T-cell (primary cell): Measurements from ENCODE around the gene AGAP1. TPM values are rescaled to one million over a fixed set of nuclear protein-coding genes. Genes with fewer than 3 reads are reported as not detected.

ENCODE experiments used
- ATAC-seq, 4 experiments: fragments of 200-7000 bp in 3 of 4; fragments of 150-1000 bp in 1 of 4; cut with Tn5 transposase; replicated peaks in 1 of 4; 1 replicate in 3 of 4; 2 replicates in 1 of 4; pipeline ENCODE4 v1.10.0; 2021; ENCODE audit warnings: moderate library complexity in 3 of 4, mild to moderate bottlenecking in 2 of 4, moderate number of reproducible peaks in 1 of 4
- CTCF ChIA-PET, 2 donors: fragments of 300-600 bp; sonication (Branson Sonifier 250); formaldehyde crosslinking; loops; one replicate each; lab custom pipeline; 2022; ENCODE audit warnings: antibody characterized with exemption in 2 of 2; lab: Charles Lee
- POLR2A ChIA-PET, 2 donors: fragments of 300-600 bp; sonication (Branson Sonifier 250); formaldehyde crosslinking; loops; one replicate each; lab custom pipeline; 2022; ENCODE audit warnings: antibody characterized with exemption in 2 of 2; lab: Charles Lee
- DNase-seq, 35 experiments: peaks; one replicate each; pipeline versions ENCODE4 v3.0.0 to v3.0.0-alpha.2; 2013 to 2023
- H3K27ac ChIP-seq: one replicate; pipeline ENCODE4 v1.5.1; 2013; ENCODE audit warnings: low read length
- H3K27me3 ChIP-seq, 2 experiments: replicated peaks in 1 of 2; 1 replicate in 1 of 2; 2 replicates in 1 of 2; pipeline versions ENCODE4 v1.6.1 to v1.7.0; 2013; ENCODE audit warnings: low read length in 1 of 2, mixed read lengths in 1 of 2; ENCODE audit not compliant: control insufficient read depth in 2 of 2, insufficient read depth in 2 of 2; ENCODE audit errors: extremely low read depth in 1 of 2
- H3K36me3 ChIP-seq, 2 donors: 1 replicate in 1 of 2; 2 replicates in 1 of 2; pipeline versions ENCODE4 v1.6.1 to v1.7.0; 2013; ENCODE audit warnings: low read length in 1 of 2; ENCODE audit not compliant: control insufficient read depth in 2 of 2, insufficient read depth in 1 of 2; ENCODE audit errors: extremely low read depth in 1 of 2
- H3K4me1 ChIP-seq, 2 experiments: 1 replicate in 1 of 2; 2 replicates in 1 of 2; pipeline versions ENCODE4 v1.6.1 to v1.7.0; 2013; ENCODE audit warnings: low read length in 2 of 2, mixed read lengths in 1 of 2; ENCODE audit not compliant: insufficient read depth in 2 of 2, control insufficient read depth in 1 of 2; ENCODE audit errors: extremely low read depth in 1 of 2
- H3K4me3 ChIP-seq, 2 donors: 1 replicate in 1 of 2; 2 replicates in 1 of 2; pipeline versions ENCODE4 v1.5.1 to v1.7.0; 2013; ENCODE audit warnings: mild to moderate bottlenecking in 2 of 2, low read length in 1 of 2, moderate library complexity in 1 of 2; ENCODE audit not compliant: control insufficient read depth in 1 of 2; ENCODE audit errors: extremely low read depth in 1 of 2
- H3K9me3 ChIP-seq: 2 replicates; pipeline ENCODE4 v1.7.0; 2013
- H3K27ac Mint-ChIP-seq, 2 donors: one replicate each; pipeline ENCODE4 v1.8.0; 2020 to 2021; ENCODE audit warnings: mild to moderate bottlenecking in 2 of 2, mixed read lengths in 2 of 2
- H3K27me3 Mint-ChIP-seq, 2 donors: one replicate each; pipeline ENCODE4 v1.8.0; 2021 to 2022; ENCODE audit warnings: mixed read lengths in 2 of 2
- H3K36me3 Mint-ChIP-seq: one replicate; pipeline ENCODE4 v1.8.0; 2021; ENCODE audit warnings: mixed read lengths
- H3K4me1 Mint-ChIP-seq, 3 donors: one replicate each; pipeline ENCODE4 v1.8.0; 2020 to 2022; ENCODE audit warnings: mixed read lengths in 3 of 3, mild to moderate bottlenecking in 1 of 3
- H3K4me3 Mint-ChIP-seq, 3 donors: one replicate each; pipeline ENCODE4 v1.8.0; 2020 to 2022; ENCODE audit warnings: mild to moderate bottlenecking in 3 of 3, mixed read lengths in 3 of 3, moderate library complexity in 3 of 3
- H3K9me3 Mint-ChIP-seq, 3 donors: one replicate each; pipeline ENCODE4 v1.8.0; 2020 to 2022; ENCODE audit warnings: mixed read lengths in 3 of 3
- WGBS: methylation state at CpG from one replicate; pipeline ENCODE4 v1.1.5; 2013; ENCODE audit warnings: missing lambda C conversion rate; ENCODE audit not compliant: insufficient coverage; 5-methylcytosine and 5-hydroxymethylcytosine counted together
- total RNA-seq, 35 experiments: library from RNA in 6 of 35; stranded (reverse) in 6 of 35; fragments of 120-200 nt in 1 of 35; gene quantifications; one replicate each; pipeline versions ENCODE4 v1.2.1 to v1.2.4 and lab custom pipeline; 2013 to 2026

AGAP1 gene
- total RNA-seq, 5 donors from 2014 or later (not counting 1 experiment from before 2014, with no cell fraction given): 3.9 to 15.6 (median 5.2) TPM

DNA sequence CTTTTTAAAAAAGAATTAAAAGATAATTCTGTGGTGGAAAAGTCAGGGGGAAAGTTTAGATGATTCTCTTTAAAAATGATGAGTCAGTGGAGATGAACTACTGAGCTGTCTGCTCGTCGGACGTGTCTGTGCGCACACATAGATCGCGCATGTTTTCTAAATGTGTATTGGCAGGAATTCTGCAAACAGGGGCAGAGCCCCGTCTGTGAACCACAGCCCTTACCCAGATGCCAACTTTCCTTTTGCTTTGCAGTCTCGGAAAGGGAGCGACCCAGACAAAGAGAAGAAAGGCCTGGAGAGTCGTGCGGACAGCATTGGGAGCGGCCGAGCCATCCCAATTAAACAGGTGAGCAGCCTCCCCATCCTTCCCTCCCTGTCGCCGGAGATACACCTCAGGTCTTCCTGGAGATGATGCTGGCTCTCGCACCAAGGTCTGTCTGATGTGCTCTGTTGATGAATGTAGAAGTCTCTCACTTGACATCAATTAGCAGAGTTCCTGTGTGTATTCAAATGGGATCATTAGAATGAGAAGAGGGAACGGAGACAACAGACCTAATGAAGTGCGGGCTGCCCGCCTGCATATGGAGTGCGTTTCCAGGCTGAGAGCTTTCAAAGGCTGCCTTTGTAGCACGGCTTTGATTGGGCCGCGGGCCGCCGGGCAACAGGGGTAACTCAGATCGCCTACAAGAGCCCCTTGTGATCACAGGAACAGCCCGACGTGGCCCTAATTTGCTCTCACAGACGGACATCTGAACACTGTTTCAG, 313.3 kb downstream of the AGAP1 start:
- H3K4me3 Mint-ChIP-seq: no peak overlapping the region
- no peaks in the 10 kb centered on the region for H3K4me1 Mint-ChIP-seq
- Histone ChIP-seq H3K4me1 (no peaks in the 10 kb centered on the region), H3K36me3 (no peaks in the 10 kb centered on the region), H3K27ac (no peak overlapping the region), H3K4me3 (no peak overlapping the region), H3K27me3 (peaks cover 0 to 4% of the 10 kb centered on the region in 2 experiments), H3K9me3 (no peaks in the 10 kb centered on the region)
- H3K9me3 Mint-ChIP-seq: no peaks in the 10 kb centered on the region
- ATAC-seq: no peak
- ChIA-PET CTCF (interaction anchor here in 1 of 2 donors (0.5 kb wide), 1 partner anchor 47 kb away, joined by 3 read pairs; no protein-coding TSS in a partner anchor), POLR2A (no interaction called here)
- DNase-seq: no peak
- no peaks in the 10 kb centered on the region for H3K36me3 Mint-ChIP-seq
- WGBS: 88% methylated on average over 20 of the region's 29 CpGs
- H3K27ac Mint-ChIP-seq: no peak overlapping the region
- peaks cover 0 to 1% of the 10 kb centered on the region in 2 donors for H3K27me3 Mint-ChIP-seq

DNA sequence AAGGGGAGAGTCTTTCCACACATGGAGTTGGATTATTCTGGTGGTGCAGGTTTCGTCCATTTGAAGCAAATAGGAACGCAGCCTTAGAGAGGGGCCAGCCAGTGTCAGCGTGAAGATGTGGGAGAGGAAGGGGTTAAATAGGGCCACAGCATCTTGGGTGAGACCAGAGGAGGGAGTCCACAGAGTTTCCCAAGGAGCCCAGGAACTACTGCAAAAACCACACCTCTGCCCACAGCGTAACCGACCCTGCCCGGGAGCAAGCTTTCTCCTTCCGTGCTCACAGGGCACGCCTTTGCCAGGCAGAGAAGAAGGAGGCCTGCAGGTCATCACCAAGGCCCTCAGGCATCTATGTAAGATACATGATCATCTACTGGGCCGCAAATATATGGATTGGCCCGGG, 314.5 kb downstream of the AGAP1 start:
- no peaks in the 10 kb centered on the region for H3K9me3 Mint-ChIP-seq
- Histone ChIP-seq H3K9me3 (no peaks in the 10 kb centered on the region), H3K4me3 (no peak overlapping the region), H3K27ac (no peak overlapping the region), H3K36me3 (no peaks in the 10 kb centered on the region), H3K27me3 (peaks cover 0 to 6% of the 10 kb centered on the region in 2 experiments), H3K4me1 (no peaks in the 10 kb centered on the region)
- DNase-seq: no peak
- peaks cover 0 to 1% of the 10 kb centered on the region in 2 donors for H3K27me3 Mint-ChIP-seq
- CTCF ChIA-PET: no interaction called here
- no peak overlapping the region for H3K27ac Mint-ChIP-seq
- no peaks in the 10 kb centered on the region for H3K4me1 Mint-ChIP-seq
- WGBS: 94% methylated on average over 6 of the region's 10 CpGs
- POLR2A ChIA-PET: no interaction called here
- H3K36me3 Mint-ChIP-seq: no peaks in the 10 kb centered on the region
- ATAC-seq: no peak
- no peak overlapping the region for H3K4me3 Mint-ChIP-seq

DNA sequence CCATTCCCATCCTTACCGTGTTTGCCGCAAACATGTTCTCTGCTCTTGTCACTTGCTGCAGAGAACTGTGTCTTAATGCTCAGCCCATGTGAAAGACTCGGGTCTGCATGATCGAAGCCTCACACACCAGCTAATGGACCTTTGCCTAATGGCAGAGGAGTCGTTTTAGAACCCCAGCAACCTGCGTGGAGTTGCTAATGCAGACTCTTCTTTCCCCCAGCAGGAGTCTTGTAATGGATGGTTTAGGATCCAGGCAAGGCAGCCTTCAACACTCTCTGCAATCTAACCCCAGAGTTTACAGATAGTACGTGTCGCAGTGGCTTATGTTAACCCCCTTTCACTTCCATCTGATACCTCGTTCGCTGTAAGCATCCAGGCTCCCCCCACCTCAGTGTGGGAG, 316.4 kb downstream of the AGAP1 start:
- Histone ChIP-seq H3K27ac (no peak overlapping the region), H3K4me1 (no peaks in the 10 kb centered on the region), H3K36me3 (no peaks in the 10 kb centered on the region), H3K9me3 (no peaks in the 10 kb centered on the region), H3K27me3 (peaks cover 0 to 6% of the 10 kb centered on the region in 2 experiments), H3K4me3 (no peak overlapping the region)
- no peaks in the 10 kb centered on the region for H3K4me1 Mint-ChIP-seq
- no peak overlapping the region for H3K27ac Mint-ChIP-seq
- H3K27me3 Mint-ChIP-seq: no peaks in the 10 kb centered on the region
- no peaks in the 10 kb centered on the region for H3K9me3 Mint-ChIP-seq
- no peak for ATAC-seq
- H3K4me3 Mint-ChIP-seq: no peak overlapping the region
- ChIA-PET POLR2A (no interaction called here), CTCF (no interaction called here)
- DNase-seq: no peak
- WGBS: 85% methylated on average over 8 of the region's 10 CpGs
- no peaks in the 10 kb centered on the region for H3K36me3 Mint-ChIP-seq

DNA sequence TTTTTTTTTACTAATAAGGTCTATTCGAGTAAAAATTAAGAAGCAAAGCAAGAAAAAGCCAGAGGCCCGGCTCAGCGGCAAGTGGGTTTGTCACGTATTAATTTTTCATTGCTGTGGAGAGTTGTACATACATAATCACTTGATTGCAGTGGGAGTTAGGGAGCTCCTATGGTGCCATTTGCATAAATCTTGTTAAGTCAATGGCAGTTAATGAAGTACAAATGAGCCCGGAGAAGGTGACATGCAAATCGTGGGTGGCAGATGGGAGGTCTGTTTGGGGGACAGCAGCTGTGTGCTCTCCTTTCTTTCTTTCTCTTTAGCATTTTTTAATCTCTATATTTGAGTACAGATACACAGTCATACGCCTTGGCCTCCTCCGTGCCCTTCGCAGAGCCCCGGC, 317.0 kb downstream of the AGAP1 start:
- Histone ChIP-seq H3K4me1 (no peaks in the 10 kb centered on the region), H3K36me3 (no peaks in the 10 kb centered on the region), H3K27ac (no peak overlapping the region), H3K27me3 (peaks cover 0 to 6% of the 10 kb centered on the region in 2 experiments), H3K4me3 (no peak overlapping the region), H3K9me3 (no peaks in the 10 kb centered on the region)
- no peak overlapping the region for H3K4me3 Mint-ChIP-seq
- no peak for DNase-seq
- H3K9me3 Mint-ChIP-seq: no peaks in the 10 kb centered on the region
- H3K27me3 Mint-ChIP-seq: no peaks in the 10 kb centered on the region
- no peaks in the 10 kb centered on the region for H3K4me1 Mint-ChIP-seq
- WGBS: 94% methylated on average over 4 of the region's 10 CpGs
- H3K27ac Mint-ChIP-seq: no peak overlapping the region
- H3K36me3 Mint-ChIP-seq: no peaks in the 10 kb centered on the region
- ChIA-PET CTCF (interaction anchor here in 1 of 2 donors (0.7 kb wide), 1 partner anchor 28 kb away, joined by 5 read pairs; no protein-coding TSS in a partner anchor), POLR2A (no interaction called here)
- ATAC-seq: no peak

DNA sequence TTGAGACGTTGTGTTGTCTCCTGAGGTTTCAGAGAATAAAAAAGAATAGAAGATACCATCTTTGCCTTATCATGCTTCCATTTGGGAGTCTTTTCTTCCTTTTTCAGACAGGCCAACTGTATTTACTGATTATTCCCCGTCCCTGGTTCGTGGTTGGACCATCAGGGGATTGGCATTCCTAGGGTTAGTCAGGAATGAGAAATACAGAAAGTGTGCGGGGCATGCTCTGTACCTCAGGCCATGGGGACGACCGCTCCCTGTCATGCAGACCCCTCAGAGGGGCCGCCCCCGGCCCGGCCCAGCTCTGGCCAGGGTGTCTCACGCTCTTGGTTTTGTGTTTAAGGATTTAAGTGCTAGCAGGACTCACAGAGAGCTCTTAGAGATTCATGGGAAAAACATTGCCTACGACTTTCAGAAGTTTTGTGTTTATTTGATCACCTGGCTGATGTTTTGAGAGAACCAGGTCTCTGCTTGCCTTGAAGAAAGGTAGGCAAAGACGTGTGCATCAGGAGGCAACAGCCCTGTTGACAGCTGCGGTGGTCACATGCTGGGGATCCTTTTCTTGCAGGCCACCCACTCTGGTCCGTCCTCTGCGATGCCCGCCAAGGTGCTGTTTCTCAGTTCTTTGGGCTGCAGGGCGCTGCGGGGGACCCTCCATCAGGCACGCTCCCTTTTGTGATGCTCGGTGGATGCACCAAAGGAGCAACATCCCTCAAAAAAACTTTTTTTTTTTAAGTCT, 317.8 kb downstream of the AGAP1 start:
- CTCF ChIA-PET: no interaction called here
- Mint-ChIP-seq H3K4me3 (no peak overlapping the region), H3K9me3 (no peaks in the 10 kb centered on the region), H3K4me1 (no peaks in the 10 kb centered on the region), H3K27me3 (no peaks in the 10 kb centered on the region), H3K36me3 (no peaks in the 10 kb centered on the region), H3K27ac (no peak overlapping the region)
- no peak for DNase-seq
- 84% methylated on average over 15 of the region's 20 CpGs for WGBS
- H3K9me3 ChIP-seq: no peaks in the 10 kb centered on the region
- POLR2A ChIA-PET: no interaction called here
- H3K4me1 ChIP-seq: no peaks in the 10 kb centered on the region
- H3K27ac ChIP-seq: no peak overlapping the region
- no peak overlapping the region for H3K4me3 ChIP-seq
- peaks cover 0 to 6% of the 10 kb centered on the region in 2 experiments for H3K27me3 ChIP-seq
- H3K36me3 ChIP-seq: no peaks in the 10 kb centered on the region
- ATAC-seq: no peak

DNA sequence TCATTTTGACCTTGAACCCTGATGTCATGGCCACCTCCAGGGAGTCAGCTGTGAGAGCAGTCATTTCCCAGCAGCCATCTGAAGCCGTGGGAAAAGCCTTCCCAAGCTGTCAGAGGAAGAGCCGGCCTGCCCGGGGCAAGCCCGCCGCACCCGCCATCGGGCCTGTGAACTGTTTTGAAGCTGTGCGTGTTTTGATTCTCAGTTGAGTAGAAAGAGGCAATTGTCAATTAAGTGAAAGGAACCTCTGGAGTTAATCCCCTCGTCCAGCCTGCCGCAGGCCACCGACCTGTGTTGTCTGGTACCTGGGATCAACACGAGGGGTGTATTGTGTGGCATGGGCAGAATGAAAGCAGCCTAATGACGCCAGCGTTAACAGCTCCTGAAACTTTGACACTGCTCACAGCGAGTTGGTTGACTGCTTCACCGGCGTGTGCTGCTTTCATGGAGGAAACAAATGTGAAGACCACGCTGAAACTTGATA, 318.4 kb downstream of the AGAP1 start:
- Mint-ChIP-seq H3K27me3 (no peaks in the 10 kb centered on the region), H3K4me1 (no peaks in the 10 kb centered on the region), H3K4me3 (no peak overlapping the region), H3K9me3 (no peaks in the 10 kb centered on the region), H3K27ac (no peak overlapping the region), H3K36me3 (no peaks in the 10 kb centered on the region)
- DNase-seq: no peak
- no peak overlapping the region for H3K27ac ChIP-seq
- WGBS: 88% methylated on average over 14 of the region's 18 CpGs
- ChIA-PET POLR2A (no interaction called here), CTCF (no interaction called here)
- no peaks in the 10 kb centered on the region for H3K4me1 ChIP-seq
- no peaks in the 10 kb centered on the region for H3K9me3 ChIP-seq
- H3K4me3 ChIP-seq: no peak overlapping the region
- no peak for ATAC-seq
- H3K36me3 ChIP-seq: no peaks in the 10 kb centered on the region
- H3K27me3 ChIP-seq: peaks cover 0 to 6% of the 10 kb centered on the region in 2 experiments
